B cell (primary cell): ENCODE data around the gene RNGTT. TPM values are rescaled to one million over a fixed set of nuclear protein-coding genes. Genes with fewer than 3 reads are reported as not detected.

Source experiments
- ATAC-seq: fragments of 200-7000 bp; cut with Tn5 transposase; one replicate; pipeline ENCODE4 v1.10.0; 2021; ENCODE audit warnings: low read depth, mild to moderate bottlenecking, moderate number of reproducible peaks, moderate library complexity
- CTCF ChIA-PET: fragments of 350-600 bp; sonication (Branson Sonifier 250); formaldehyde crosslinking; loops from one replicate; lab custom pipeline; 2021; ENCODE audit warnings: antibody characterized with exemption, inconsistent platforms; lab: Charles Lee
- POLR2A ChIA-PET: fragments of 350-600 bp; sonication (Branson Sonifier 250); formaldehyde crosslinking; loops from one replicate; lab custom pipeline; 2021; ENCODE audit warnings: antibody characterized with exemption; lab: Charles Lee
- DNase-seq: peaks from one replicate; pipeline ENCODE4 v3.0.0; 2013
- H2AFZ ChIP-seq: 2 replicates; pipeline ENCODE4 v1.6.1; 2012; ENCODE audit warnings: mild to moderate bottlenecking, low read depth, low read length; ENCODE audit not compliant: insufficient read depth, poor library complexity, severe bottlenecking
- H3K27ac ChIP-seq, 2 donors: 1 replicate in 1 of 2; 2 replicates in 1 of 2; pipeline ENCODE4 v1.5.1; 2012 to 2013; ENCODE audit warnings: low read length in 2 of 2, mild to moderate bottlenecking in 2 of 2, moderate library complexity in 1 of 2
- H3K27me3 ChIP-seq, 4 experiments: fragments of 200-600 bp in 1 of 4; sonication (generic) in 1 of 4; replicated peaks in 1 of 4; 1 replicate in 2 of 4; 2 replicates in 2 of 4; pipeline versions ENCODE4 v1.6.1 to v1.7.0; 2013 to 2016; ENCODE audit warnings: low read length in 3 of 4, mild to moderate bottlenecking in 2 of 4, mixed read lengths in 1 of 4, moderate library complexity in 1 of 4; ENCODE audit not compliant: insufficient read depth in 4 of 4, control insufficient read depth in 3 of 4; ENCODE audit errors: control extremely low read depth in 1 of 4
- H3K36me3 ChIP-seq, 2 experiments: replicated peaks in 1 of 2; 1 replicate in 1 of 2; 2 replicates in 1 of 2; pipeline versions ENCODE4 v1.6.1 to v1.7.1; 2013; ENCODE audit warnings: low read length in 1 of 2; ENCODE audit not compliant: insufficient read depth in 2 of 2, control insufficient read depth in 1 of 2; ENCODE audit errors: control extremely low read depth in 1 of 2, extremely low read depth in 1 of 2
- H3K4me1 ChIP-seq, 2 donors: fragments of 200-600 bp in 1 of 2; sonication (generic) in 1 of 2; 1 replicate in 1 of 2; 2 replicates in 1 of 2; pipeline versions ENCODE4 v1.5.1 to v1.6.1; 2013 to 2017; ENCODE audit warnings: low read length in 2 of 2; ENCODE audit not compliant: control insufficient read depth in 2 of 2, insufficient read depth in 2 of 2
- H3K4me2 ChIP-seq: replicated peaks from 2 replicates; pipeline ENCODE3; 2012; ENCODE audit warnings: mild to moderate bottlenecking, low read depth, low read length; ENCODE audit not compliant: poor library complexity, severe bottlenecking
- H3K4me3 ChIP-seq, 5 experiments: fragments of 200-600 bp in 1 of 5; sonication (generic) in 1 of 5; 1 replicate in 3 of 5; 2 replicates in 2 of 5; pipeline versions ENCODE4 v1.5.1 to v1.7.0; 2011 to 2016; ENCODE audit warnings: low read length in 4 of 5, mild to moderate bottlenecking in 4 of 5, low read depth in 2 of 5, control low read depth in 1 of 5, moderate library complexity in 1 of 5; ENCODE audit not compliant: insufficient read depth in 1 of 5; ENCODE audit errors: control extremely low read depth in 1 of 5, extremely low read depth in 1 of 5
- H3K79me2 ChIP-seq: fragments of 200-600 bp; sonication (generic); one replicate; pipeline ENCODE4 v1.6.0; 2016; ENCODE audit warnings: low read length; ENCODE audit not compliant: control insufficient read depth, insufficient read depth
- H3K9ac ChIP-seq: fragments of 200-600 bp; sonication (generic); 2 replicates; pipeline ENCODE4 v1.6.1; 2017; ENCODE audit warnings: mild to moderate bottlenecking, low read length, moderate library complexity
- H3K9me3 ChIP-seq, 3 donors: one replicate each; pipeline versions ENCODE4 v1.6.1 to v1.7.1; 2013; ENCODE audit warnings: low read length in 2 of 3; ENCODE audit not compliant: control insufficient read depth in 2 of 3, insufficient read depth in 1 of 3; ENCODE audit errors: control extremely low read depth in 1 of 3
- H4K20me1 ChIP-seq: 2 replicates; pipeline ENCODE4 v1.6.0; 2012; ENCODE audit warnings: mild to moderate bottlenecking, low read length; ENCODE audit not compliant: insufficient read depth, control insufficient read depth, poor library complexity, severe bottlenecking
- H3K27ac Mint-ChIP-seq: one replicate; pipeline ENCODE4 v1.8.0; 2021; ENCODE audit warnings: mixed read lengths
- H3K27me3 Mint-ChIP-seq: one replicate; pipeline ENCODE4 v1.8.0; 2021; ENCODE audit warnings: mixed read lengths
- H3K4me1 Mint-ChIP-seq: one replicate; pipeline ENCODE4 v1.8.0; 2021; ENCODE audit warnings: mixed read lengths
- H3K4me3 Mint-ChIP-seq: one replicate; pipeline ENCODE4 v1.8.0; 2021; ENCODE audit warnings: mixed read lengths
- H3K9me3 Mint-ChIP-seq: one replicate; pipeline ENCODE4 v1.8.0; 2022; ENCODE audit warnings: mixed read lengths; ENCODE audit not compliant: insufficient read depth
- CTCF ChIP-seq: fragments of 200-600 bp; IDR thresholded peaks from one replicate; pipeline ENCODE4 v1.8.0; 2022; ENCODE audit warnings: antibody characterized with exemption, mild to moderate bottlenecking
- EZH2 ChIP-seq: IDR thresholded peaks from 2 replicates; pipeline ENCODE4 v1.6.1; 2012; ENCODE audit warnings: borderline replicate concordance, low read depth, mild to moderate bottlenecking, moderate library complexity, low read length; ENCODE audit not compliant: insufficient read depth, poor library complexity, severe bottlenecking
- WGBS: methylation state at CpG from one replicate; pipeline ENCODE4 v1.1.5; 2013; ENCODE audit warnings: missing lambda C conversion rate; ENCODE audit not compliant: insufficient coverage; 5-methylcytosine and 5-hydroxymethylcytosine counted together
- intact Hi-C: fragments of 100-400 bp; cut with micrococcal nuclease; formaldehyde crosslinking; loops from one replicate; pipeline ENCODE4 v1.10.0; 2022
- polyA plus RNA-seq: library from polyadenylated mRNA; depleted of rRNA; stranded (reverse); fragments of >200 nt; gene quantifications from 2 replicates; pipeline ENCODE4 v1.2.3, GENCODE V29; 2012
- total RNA-seq, 2 donors: library from RNA; stranded (reverse); fragments of 120-200 nt in 1 of 2; gene quantifications; 1 replicate in 1 of 2; 2 replicates in 1 of 2; pipeline versions ENCODE4 v1.2.3 to v1.2.4, GENCODE V29; 2013 to 2022

The RNGTT gene
- total and polyA plus RNA-seq, 2 donors (not counting 1 experiment from before 2014, with no cell fraction given): 10.8 to 29.1 TPM

- Mint-ChIP-seq H3K9me3 (peaks cover 6% of the 10 kb centered on the region), H3K4me1 (peaks cover 46% of the 10 kb centered on the region), H3K27ac (no peak overlapping the region), H3K27me3 (no peaks in the 10 kb centered on the region), H3K4me3 (no peak overlapping the region)
- Histone ChIP-seq H2AFZ (no peak overlapping the region), H3K79me2 (peaks cover 75% of the 10 kb centered on the region), H3K9me3 (peaks cover 5 to 7% (median 5%) of the 10 kb centered on the region in 3 donors), H3K27me3 (no peaks in the 10 kb centered on the region), H3K4me2 (no peak overlapping the region), H3K27ac (no peak overlapping the region), H4K20me1 (peaks cover 26% of the 10 kb centered on the region), H3K4me3 (no peak overlapping the region), H3K4me1 (peaks cover 5 to 11% of the 10 kb centered on the region in 2 donors), H3K9ac (no peak overlapping the region), H3K36me3 (no peaks in the 10 kb centered on the region)
- ChIA-PET POLR2A (no interaction called here), CTCF (no interaction called here)
- no peak for DNase-seq
- TF ChIP-seq CTCF: no peak
- no peak for TF ChIP-seq EZH2
- 100% methylated on average over 1 of the region's 3 CpGs for WGBS
- ATAC-seq: no peak
- intact Hi-C loops: no loop called here
Observed at GRCh38 chr6:88913471-88913870, 49.9 kb downstream of the RNGTT start.

DNA sequence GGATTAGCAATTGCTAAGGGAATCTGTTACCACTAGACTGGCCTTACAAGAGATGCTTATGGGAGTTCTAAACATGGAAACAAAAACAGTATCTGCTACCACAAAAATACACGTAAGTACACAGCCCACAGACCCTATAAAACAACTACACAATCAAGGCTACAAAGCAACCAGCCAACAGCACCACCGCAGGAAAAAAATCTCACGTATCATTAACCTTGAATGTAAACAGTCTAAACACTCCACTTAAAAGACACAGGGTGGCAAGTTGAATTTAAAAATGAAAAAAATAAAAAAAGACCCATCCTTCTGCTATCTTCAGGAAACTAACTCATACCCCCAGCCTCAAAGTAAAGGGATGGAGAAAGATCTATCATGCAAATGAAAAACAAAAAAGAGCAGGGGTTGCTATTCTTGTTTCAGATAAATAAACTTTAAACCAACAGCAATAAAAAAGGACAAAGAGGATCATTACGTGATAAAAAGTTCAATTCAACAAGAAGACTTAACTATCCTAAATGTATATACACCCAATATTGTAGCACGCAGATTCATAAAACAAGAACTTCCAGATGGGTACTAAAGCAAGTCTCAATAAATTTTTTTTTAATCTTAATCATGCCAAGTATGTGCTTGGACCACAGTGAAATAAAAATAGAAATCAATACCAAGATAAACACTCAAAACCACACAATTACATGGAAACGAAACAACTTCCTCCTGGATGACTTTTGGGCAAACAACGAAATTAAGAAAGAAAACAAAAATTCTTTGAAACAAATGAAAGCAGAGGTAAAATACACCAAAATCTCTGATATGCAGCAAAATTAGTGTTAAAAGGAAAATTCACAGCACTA, 52.3 kb downstream of the RNGTT start:
- Mint-ChIP-seq H3K4me1 (peaks cover 50% of the 10 kb centered on the region), H3K27ac (no peak overlapping the region), H3K9me3 (peaks cover 6% of the 10 kb centered on the region), H3K4me3 (no peak overlapping the region), H3K27me3 (no peaks in the 10 kb centered on the region)
- TF ChIP-seq CTCF (no peak), EZH2 (no peak)
- no peak overlapping the region for H3K9ac ChIP-seq
- ChIA-PET CTCF (no interaction called here), POLR2A (no interaction called here)
- intact Hi-C loops: no loop called here
- peaks cover 69% of the 10 kb centered on the region for H3K79me2 ChIP-seq
- WGBS: 100% methylated on average over 1 of the region's 7 CpGs
- H3K9me3 ChIP-seq: peaks cover 5 to 10% (median 5%) of the 10 kb centered on the region in 3 donors
- H3K27ac ChIP-seq: no peak overlapping the region
- no peaks in the 10 kb centered on the region for H3K36me3 ChIP-seq
- H3K4me1 ChIP-seq: peaks cover 5 to 11% of the 10 kb centered on the region in 2 donors
- no peak for ATAC-seq
- H4K20me1 ChIP-seq: peaks cover 26% of the 10 kb centered on the region
- H2AFZ ChIP-seq: no peak overlapping the region
- no peak overlapping the region for H3K4me3 ChIP-seq
- no peak overlapping the region for H3K4me2 ChIP-seq
- no peak for DNase-seq
- no peaks in the 10 kb centered on the region for H3K27me3 ChIP-seq
